Muscle layer of duodenum (tissue), 2 donors: Measurements from ENCODE around the gene PNPLA7.
"Not testable (repeated sequence)": the region's sequence is repeated elsewhere in the genome, so short reads cannot be mapped to it uniquely, and the experiment has no call there.

ENCODE experiments used
- H3K27ac ChIP-seq: one replicate; pipeline ENCODE4 v1.7.0; 2013; ENCODE audit warnings: mild to moderate bottlenecking, low read length
- H3K27me3 ChIP-seq: one replicate; pipeline ENCODE4 v1.7.0; 2013; ENCODE audit warnings: low read depth, mild to moderate bottlenecking, control low read depth, low read length
- H3K36me3 ChIP-seq, 2 donors: one replicate each; pipeline ENCODE4 v1.7.0; 2013; ENCODE audit warnings: low read length in 2 of 2, control low read depth in 1 of 2, mild to moderate bottlenecking in 1 of 2; ENCODE audit not compliant: insufficient read depth in 2 of 2, control insufficient read depth in 1 of 2
- H3K4me1 ChIP-seq, 2 donors: one replicate each; pipeline ENCODE4 v1.7.0; 2013; ENCODE audit warnings: low read length in 2 of 2, mild to moderate bottlenecking in 2 of 2, control low read depth in 1 of 2, moderate library complexity in 1 of 2; ENCODE audit not compliant: insufficient read depth in 2 of 2, control insufficient read depth in 1 of 2
- H3K4me3 ChIP-seq, 2 donors: one replicate each; pipeline ENCODE4 v1.7.0; 2013; ENCODE audit warnings: low read length in 2 of 2, low read depth in 1 of 2, mild to moderate bottlenecking in 1 of 2
- H3K9me3 ChIP-seq, 2 donors: one replicate each; pipeline ENCODE4 v1.7.0; 2013; ENCODE audit warnings: low read length in 2 of 2, control low read depth in 1 of 2, mild to moderate bottlenecking in 1 of 2; ENCODE audit not compliant: control insufficient read depth in 1 of 2
- donor health status: healthy.

PNPLA7 gene

GRCh38 chr9:137550231-137550621 is at the start of gene PNPLA7:
Gene PNPLA7 (minus strand): TSS chr9:137550402. CDS start chr9:137550197, 205 bp downstream.
- Histone ChIP-seq H3K36me3 (peaks cover 4 to 7% of the 10 kb centered on the region in 2 donors), H3K4me1 (peaks cover 5 to 15% of the 10 kb centered on the region in 2 donors), H3K27me3 (no peaks in the 10 kb centered on the region), H3K4me3 (peak within 1 kb of the TSS; percentile 30 to 95), H3K9me3 (no peaks in the 10 kb centered on the region), H3K27ac (no peak within 1 kb of the TSS)

GRCh38 chr9:137598943-137599342 is 48.7 kb upstream of the PNPLA7 start:
- Histone ChIP-seq H3K36me3 (no peaks in the 10 kb centered on the region), H3K4me1 (no peaks in the 10 kb centered on the region), H3K9me3 (no peaks in the 10 kb centered on the region), H3K27ac (no peak overlapping the region), H3K27me3 (no peaks in the 10 kb centered on the region), H3K4me3 (no peak overlapping the region)

GRCh38 chr9:137596577-137596976 is 46.4 kb upstream of the PNPLA7 start:
- H3K27me3 ChIP-seq, H3K4me1 ChIP-seq, H3K36me3 ChIP-seq, H3K27ac ChIP-seq, H3K4me3 ChIP-seq, H3K9me3 ChIP-seq: not testable (repeated sequence)

GRCh38 chr9:137593176-137593575 is 43.0 kb upstream of the PNPLA7 start:
- Histone ChIP-seq H3K36me3 (peaks cover 0 to 5% of the 10 kb centered on the region in 2 donors), H3K4me1 (peaks cover 6 to 16% of the 10 kb centered on the region in 2 donors), H3K4me3 (no peak overlapping the region), H3K27me3 (no peaks in the 10 kb centered on the region), H3K27ac (no peak overlapping the region), H3K9me3 (no peaks in the 10 kb centered on the region)

- no peaks in the 10 kb centered on the region for H3K9me3 ChIP-seq
- H3K4me1 ChIP-seq, result peaks cover 6 to 16% of the 10 kb centered on the region in 2 donors
- peaks cover 0 to 9% of the 10 kb centered on the region in 2 donors for H3K36me3 ChIP-seq
- H3K27ac ChIP-seq, result no peak overlapping the region
- H3K27me3 ChIP-seq, result no peaks in the 10 kb centered on the region
- H3K4me3 ChIP-seq, result no peak overlapping the region
These were observed 42.6 kb upstream of the PNPLA7 start for GRCh38 chr9:137592767-137593166.

GRCh38 chr9:137590469-137591383 is 40.5 kb upstream of the PNPLA7 start, which contains the start of gene ZMYND19:
Gene ZMYND19 (minus strand): TSS chr9:137590512. CDS start chr9:137590263, 249 bp downstream.
- Histone ChIP-seq H3K4me1 (peaks cover 6 to 16% of the 10 kb centered on the region in 2 donors), H3K4me3 (peak within 1 kb of the TSS; percentile 56 to 80), H3K27ac (no peak within 1 kb of the TSS), H3K9me3 (no peaks in the 10 kb centered on the region), H3K27me3 (no peaks in the 10 kb centered on the region), H3K36me3 (peaks cover 11 to 29% of the 10 kb centered on the region in 2 donors)

- Histone ChIP-seq H3K9me3 (no peaks in the 10 kb centered on the region), H3K27me3 (no peaks in the 10 kb centered on the region), H3K4me1 (peaks cover 6 to 16% of the 10 kb centered on the region in 2 donors), H3K4me3 (peak overlapping the region in 1 of 2 donors; percentile 80), H3K27ac (no peak overlapping the region), H3K36me3 (peaks cover 11 to 32% of the 10 kb centered on the region in 2 donors)
These were observed 39.9 kb upstream of the PNPLA7 start for GRCh38 chr9:137590123-137590468.

- Histone ChIP-seq H3K4me3 (peak overlapping the region; percentile 50 to 80), H3K27me3 (no peaks in the 10 kb centered on the region), H3K4me1 (peaks cover 6 to 16% of the 10 kb centered on the region in 2 donors)
These were observed 39.4 kb upstream of the PNPLA7 start for GRCh38 chr9:137589441-137590122.

GRCh38 chr9:137588891-137589290 is 38.7 kb upstream of the PNPLA7 start:
- Histone ChIP-seq H3K36me3 (peaks cover 11 to 32% of the 10 kb centered on the region in 2 donors), H3K4me1 (peaks cover 6 to 16% of the 10 kb centered on the region in 2 donors), H3K9me3 (no peaks in the 10 kb centered on the region), H3K27ac (no peak overlapping the region), H3K27me3 (no peaks in the 10 kb centered on the region), H3K4me3 (peak overlapping the region in 1 of 2 donors; percentile 50)

More at GRCh38 chr9:137589441-137590122, 39.4 kb upstream of the PNPLA7 start:
- Histone ChIP-seq H3K36me3 (peaks cover 11 to 32% of the 10 kb centered on the region in 2 donors), H3K9me3 (no peaks in the 10 kb centered on the region), H3K27ac (no peak overlapping the region)

GRCh38 chr9:137588311-137588710 is 38.1 kb upstream of the PNPLA7 start:
- no peaks in the 10 kb centered on the region for H3K9me3 ChIP-seq
- no peak overlapping the region for H3K27ac ChIP-seq
- H3K36me3 ChIP-seq, result peaks cover 12 to 33% of the 10 kb centered on the region in 2 donors
- no peaks in the 10 kb centered on the region for H3K27me3 ChIP-seq
- H3K4me3 ChIP-seq, result no peak overlapping the region
- peaks cover 6 to 16% of the 10 kb centered on the region in 2 donors for H3K4me1 ChIP-seq

GRCh38 chr9:137586854-137587253 is 36.7 kb upstream of the PNPLA7 start:
- no peaks in the 10 kb centered on the region for H3K9me3 ChIP-seq
- H3K4me1 ChIP-seq, result peaks cover 6 to 16% of the 10 kb centered on the region in 2 donors
- H3K36me3 ChIP-seq, result peaks cover 19 to 44% of the 10 kb centered on the region in 2 donors
- no peaks in the 10 kb centered on the region for H3K27me3 ChIP-seq
- H3K4me3 ChIP-seq, result no peak overlapping the region
- H3K27ac ChIP-seq, result no peak overlapping the region
